ENCODE measurements around the gene LIN7A. TPM values are rescaled to one million over a fixed set of nuclear protein-coding genes. Genes with fewer than 3 reads are reported as not detected.

The LIN7A gene
- total and polyA plus RNA-seq, 2 of the 4 experiments (the other 2 are of a cell fraction) = 10.8 to 24.7 TPM

- Histone ChIP-seq H2AFZ (replicated peaks; ENCODE audit: low read length, poor library complexity) (no peak overlapping the region), H3K4me2 (ENCODE audit: low read depth, low read length) (no peak overlapping the region), H3K23ac (ENCODE audit: low read depth, low read length) (no peak overlapping the region), H3K9me3 (ENCODE audit: control insufficient read depth, insufficient read depth, low read length) (no peaks in the 10 kb centered on the region), H3K4ac (ENCODE audit: low read depth, low read length) (no peak overlapping the region; the same call in 1 of the 2 replicates), H3K9me1 (ENCODE audit: insufficient read depth, low read length) (no peaks in the 10 kb centered on the region), H2AK9ac (replicated peaks; ENCODE audit: low read depth, low read length, poor library complexity) (no peak overlapping the region), H3K14ac (replicated peaks; ENCODE audit: low read depth, low read length) (no peak overlapping the region), H2BK15ac (ENCODE audit: low read depth, low read length) (no peak overlapping the region), H2AK5ac (ENCODE audit: low read depth, low read length) (no peak overlapping the region), H3K36me3 (ENCODE audit: control insufficient read depth, insufficient read depth, low read length) (no peaks in the 10 kb centered on the region), H3K4me3 (ENCODE audit: insufficient read depth, low read depth, low read length) (no peak overlapping the region), H3K27me3 (ENCODE audit: control insufficient read depth, insufficient read depth, low read length) (no peaks in the 10 kb centered on the region), H2BK5ac (ENCODE audit: low read depth, low read length, poor library complexity, severe bottlenecking) (no peak overlapping the region), H3K9ac (ENCODE audit: low read depth, low read length) (no peak overlapping the region), H4K20me1 (ENCODE audit: insufficient read depth, low read length) (no peaks in the 10 kb centered on the region), H3K4me1 (ENCODE audit: control insufficient read depth, insufficient read depth, low read length) (no peaks in the 10 kb centered on the region), H4K5ac (ENCODE audit: low read depth, low read length) (no peak overlapping the region), H3K79me1 (ENCODE audit: low read depth in 1 of 2, low read length in 2 of 2) (no peaks in the 10 kb centered on the region), H4K91ac (ENCODE audit: insufficient read depth, low read depth, low read length) (no peak overlapping the region), H3K56ac (ENCODE audit: extremely low read depth, insufficient read depth, low read length) (no peak overlapping the region), H2BK20ac (ENCODE audit: low read depth, low read length) (no peak overlapping the region), H2BK120ac (ENCODE audit: low read depth, low read length) (no peak overlapping the region), H3K18ac (ENCODE audit: low read depth, low read length) (no peak overlapping the region), H4K8ac (ENCODE audit: low read depth in 2 of 2, low read length in 2 of 2) (no peak overlapping the region), H3K27ac (ENCODE audit: insufficient read depth, low read length) (no peak overlapping the region)
- DNase-seq (no peak), ATAC-seq (ENCODE audit: low read depth) (no peak)
- no TSS peak for BruUV-seq (replicated peaks)
- POLR2A ChIA-PET (ENCODE audit: unreplicated experiment) = no interaction called here
- dilution Hi-C loops (cut with HindIII; ENCODE audit: low sequenced_read_pairs, unreplicated experiment) = no loop called here
- intact Hi-C loops (cut with micrococcal nuclease) = loop anchor here (10.0 kb wide), 2 partner anchors 485 to 1215 kb away; no protein-coding TSS in a partner anchor
- CTCF ChIA-PET = no interaction called here
- WGBS, 2 experiments (ENCODE audit: extremely low coverage in 2 of 2, insufficient read length in 1 of 2) = no CpG with 5 or more reads among the region's 1 CpG
- in situ Hi-C loops (cut with MboI; ENCODE audit: low sequenced_read_pairs) = loop anchor here (10.0 to 25.0 kb wide), 2 partner anchors 355 to 557 kb away; no protein-coding TSS in a partner anchor
- no peak for TF ChIP-seq BHLHE40 (IDR thresholded peaks at IDR 0.05; ENCODE audit: low read depth, low read length)
- TF ChIP-seq NFE2L2 (IDR thresholded peaks at IDR 0.05; ENCODE audit: low read depth, low read length) = no peak
- TF ChIP-seq CHD1 (IDR thresholded peaks at IDR 0.05; ENCODE audit: low read depth, low read length) = no peak
- TF ChIP-seq SMC3 (IDR thresholded peaks at IDR 0.05; ENCODE audit: low read depth, low read length) = no peak
- no peak for TF ChIP-seq POLR2A (IDR thresholded peaks at IDR 0.05; ENCODE audit: low read depth, low read length)
- no peak for TF ChIP-seq MXI1 (IDR thresholded peaks at IDR 0.05; ENCODE audit: borderline replicate concordance, low read depth, low read length)
- TF ChIP-seq RFX5 (IDR thresholded peaks at IDR 0.05; ENCODE audit: low read depth, low read length) = no peak
- TF ChIP-seq MAFK (IDR thresholded peaks at IDR 0.05; ENCODE audit: low read depth, low read length) = no peak
- no peak for TF ChIP-seq CEBPB (IDR thresholded peaks at IDR 0.05; ENCODE audit: low read depth, low read length)
- TF ChIP-seq CTCF (conservative IDR thresholded peaks at IDR 0.05; ENCODE audit: low read depth, low read length) = no peak
- TF ChIP-seq MAZ (IDR thresholded peaks at IDR 0.05; ENCODE audit: borderline replicate concordance, low read depth, low read length) = no peak
- no peak for TF ChIP-seq RAD21 (IDR thresholded peaks at IDR 0.05; ENCODE audit: low read length)
Observed at GRCh38 chr12:80769553-80770140, 168.1 kb downstream of the LIN7A start.

Measured in IMR-90 (cell line).